H9 (cell line): ENCODE data around the gene PON1. TPM values are rescaled to one million over a fixed set of nuclear protein-coding genes. Genes with fewer than 3 reads are reported as not detected.

ENCODE experiments used
- DNase-seq: peaks from one replicate; pipeline ENCODE4 v3.0.0-alpha.2; 2017
- H2AFZ ChIP-seq: one replicate; pipeline ENCODE4 v1.6.1; 2013; ENCODE audit warnings: mild to moderate bottlenecking, low read length, control low read depth, moderate library complexity
- H2AK5ac ChIP-seq: 2 replicates; pipeline ENCODE4 v1.6.1; 2013; ENCODE audit warnings: low read length, control low read depth, mixed read lengths; ENCODE audit not compliant: insufficient read length
- H2BK120ac ChIP-seq: one replicate; pipeline ENCODE4 v1.6.1; 2013; ENCODE audit warnings: low read depth, mild to moderate bottlenecking, low read length, control low read depth, inconsistent platforms; ENCODE audit not compliant: poor library complexity, severe bottlenecking
- H2BK12ac ChIP-seq: 2 replicates; pipeline ENCODE4 v1.6.1; 2013; ENCODE audit warnings: low read length, control low read depth, mixed read lengths, low read depth; ENCODE audit not compliant: insufficient read length
- H2BK15ac ChIP-seq: 2 replicates; pipeline ENCODE4 v1.6.1; 2013; ENCODE audit warnings: low read depth, low read length, control low read depth
- H2BK20ac ChIP-seq: one replicate; pipeline ENCODE4 v1.6.1; 2013; ENCODE audit warnings: low read depth, mild to moderate bottlenecking, low read length, control low read depth, inconsistent platforms; ENCODE audit not compliant: poor library complexity, severe bottlenecking
- H2BK5ac ChIP-seq: 2 replicates; pipeline ENCODE4 v1.6.1; 2013; ENCODE audit warnings: low read length, control low read depth, mixed read lengths; ENCODE audit not compliant: insufficient read length
- H3K14ac ChIP-seq: 2 replicates; pipeline ENCODE4 v1.6.1; 2013; ENCODE audit warnings: low read length, control low read depth; ENCODE audit not compliant: insufficient read depth
- H3K18ac ChIP-seq: 2 replicates; pipeline ENCODE4 v1.6.1; 2013; ENCODE audit warnings: low read depth, mild to moderate bottlenecking, mixed read lengths, low read length, control low read depth; ENCODE audit not compliant: insufficient read length
- H3K23ac ChIP-seq: 2 replicates; pipeline ENCODE4 v1.6.1; 2013; ENCODE audit warnings: low read length, control low read depth, mixed read lengths, low read depth; ENCODE audit not compliant: insufficient read length
- H3K23me2 ChIP-seq: 2 replicates; pipeline ENCODE4 v1.6.1; 2013; ENCODE audit warnings: low read depth, mild to moderate bottlenecking, mixed read lengths, low read length, control low read depth; ENCODE audit not compliant: insufficient read length, poor library complexity, severe bottlenecking
- H3K27ac ChIP-seq: 2 replicates; pipeline ENCODE4 v1.5.1; 2013; ENCODE audit warnings: low read length, control low read depth, mixed read lengths, low read depth; ENCODE audit not compliant: insufficient read length
- H3K27me3 ChIP-seq: 2 replicates; pipeline ENCODE4 v1.6.1; 2013; ENCODE audit warnings: low read length, control low read depth, inconsistent platforms; ENCODE audit not compliant: insufficient read depth
- H3K4ac ChIP-seq: 2 replicates; pipeline ENCODE4 v1.6.1; 2013; ENCODE audit warnings: low read depth, mild to moderate bottlenecking, control low read depth, inconsistent platforms, low read length, moderate library complexity
- H3K4me1 ChIP-seq: 2 replicates; pipeline ENCODE4 v1.6.1; 2013; ENCODE audit warnings: low read length, control low read depth, inconsistent platforms; ENCODE audit not compliant: insufficient read depth
- H3K4me2 ChIP-seq: 2 replicates; pipeline ENCODE4 v1.6.1; 2013; ENCODE audit warnings: low read length, control low read depth, mixed read lengths; ENCODE audit not compliant: insufficient read length, insufficient read depth
- H3K56ac ChIP-seq: 2 replicates; pipeline ENCODE4 v1.6.1; 2013; ENCODE audit warnings: low read depth, mild to moderate bottlenecking, mixed read lengths, low read length, control low read depth; ENCODE audit not compliant: insufficient read length
- H3K79me1 ChIP-seq: 2 replicates; pipeline ENCODE4 v1.6.1; 2013; ENCODE audit warnings: low read depth, mild to moderate bottlenecking, moderate library complexity, low read length, control low read depth, inconsistent platforms; ENCODE audit not compliant: insufficient read depth, poor library complexity, severe bottlenecking
- H3K79me2 ChIP-seq: 2 replicates; pipeline ENCODE4 v1.6.1; 2013; ENCODE audit warnings: low read length, control low read depth, inconsistent platforms; ENCODE audit not compliant: insufficient read depth
- H3K9ac ChIP-seq: 2 replicates; pipeline ENCODE4 v1.6.1; 2013; ENCODE audit warnings: low read length, control low read depth, mixed read lengths; ENCODE audit not compliant: insufficient read length; ENCODE audit errors: extremely low read depth
- H3K9me3 ChIP-seq: one replicate; pipeline ENCODE4 v1.6.1; 2013; ENCODE audit warnings: low read depth, low read length, inconsistent platforms; ENCODE audit not compliant: control insufficient read depth
- H3T11ph ChIP-seq: one replicate; pipeline ENCODE4 v1.6.1; 2013; ENCODE audit warnings: mild to moderate bottlenecking, low read length, control low read depth, inconsistent platforms
- H4K20me1 ChIP-seq: one replicate; pipeline ENCODE4 v1.6.1; 2013; ENCODE audit not compliant: control insufficient read depth, insufficient read length, insufficient read depth
- H4K5ac ChIP-seq: 2 replicates; pipeline ENCODE4 v1.6.1; 2013; ENCODE audit warnings: low read depth, mild to moderate bottlenecking, mixed read lengths, low read length, control low read depth; ENCODE audit not compliant: insufficient read length
- H4K8ac ChIP-seq: replicated peaks from 2 replicates; pipeline ENCODE4 v1.6.1; 2013; ENCODE audit warnings: low read length, control low read depth, mixed read lengths, low read depth; ENCODE audit not compliant: insufficient read length
- H4K91ac ChIP-seq: 2 replicates; pipeline ENCODE4 v1.6.1; 2013; ENCODE audit warnings: low read depth, mild to moderate bottlenecking, moderate library complexity, mixed read lengths, low read length, control low read depth; ENCODE audit not compliant: insufficient read length
- H3K27ac Mint-ChIP-seq, 3 experiments: 2 replicates in 2 of 3; 3 replicates in 1 of 3; pipeline ENCODE4 v1.8.0; 2020 to 2021; ENCODE audit warnings: mixed read lengths in 3 of 3, mild to moderate bottlenecking in 1 of 3, moderate library complexity in 1 of 3
- H3K27me3 Mint-ChIP-seq: 2 replicates; pipeline ENCODE4 v1.8.0; 2021; ENCODE audit warnings: low read depth, mild to moderate bottlenecking, moderate library complexity, mixed read lengths
- H3K36me3 Mint-ChIP-seq, 3 experiments: 2 replicates in 2 of 3; 3 replicates in 1 of 3; pipeline ENCODE4 v1.8.0; 2020 to 2021; ENCODE audit warnings: low read depth in 3 of 3, mixed read lengths in 3 of 3; ENCODE audit not compliant: insufficient read depth in 1 of 3
- H3K4me1 Mint-ChIP-seq, 2 experiments: 2 replicates each; pipeline ENCODE4 v1.8.0; 2020; ENCODE audit warnings: mixed read lengths in 2 of 2
- H3K4me3 Mint-ChIP-seq, 2 experiments: 2 replicates in 1 of 2; 3 replicates in 1 of 2; pipeline ENCODE4 v1.8.0; 2020 to 2021; ENCODE audit warnings: mild to moderate bottlenecking in 2 of 2, mixed read lengths in 2 of 2, moderate library complexity in 1 of 2
- H3K9me3 Mint-ChIP-seq, 2 experiments: 2 replicates in 1 of 2; 3 replicates in 1 of 2; pipeline ENCODE4 v1.8.0; 2020; ENCODE audit warnings: mild to moderate bottlenecking in 2 of 2, mixed read lengths in 2 of 2, moderate library complexity in 1 of 2
- CTCF ChIP-seq: fragments of 200-600 bp; sonication (generic); conservative IDR thresholded peaks from 3 replicates; pipeline ENCODE4 v1.8.0; 2021; ENCODE audit warnings: antibody characterized with exemption, mild to moderate bottlenecking
- WGBS: extraction: QIAGEN DNeasy Blood & Tissue Kit; methylation state at CpG from one replicate; pipeline ENCODE4 v1.1.7; 2013; ENCODE audit warnings: missing lambda C conversion rate, low lambda C conversion rate, mixed read lengths; ENCODE audit not compliant: insufficient read length; ENCODE audit errors: extremely low coverage; 5-methylcytosine and 5-hydroxymethylcytosine counted together
- total RNA-seq: library from RNA; stranded (reverse); gene quantifications from 2 replicates; pipeline ENCODE4 v1.2.1, GENCODE V29; 2021

Gene PON1
- total RNA-seq, 1 experiment from 2014 or later: 0.90 TPM

DNA sequence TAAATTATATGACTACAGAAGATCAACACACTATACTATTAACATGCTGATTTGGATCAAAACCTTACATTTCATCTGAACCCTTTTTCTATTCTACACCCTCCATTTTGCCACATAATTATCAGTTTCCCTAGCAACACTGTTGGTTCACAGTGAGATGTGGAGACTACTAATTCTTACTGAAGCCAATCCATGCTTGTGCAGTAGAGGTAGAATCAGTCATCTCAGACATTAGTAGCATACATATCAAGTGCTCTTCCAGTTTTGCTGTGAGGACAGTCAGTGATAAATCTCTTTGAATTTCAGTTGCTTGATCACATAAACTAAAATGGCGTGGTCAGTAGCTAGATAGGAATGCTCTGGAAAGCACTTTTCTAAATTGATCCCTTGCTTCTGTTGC is 70.3 kb downstream of the PON1 start:
- H4K20me1 ChIP-seq: no peaks in the 10 kb centered on the region
- no peak overlapping the region for H3K27ac Mint-ChIP-seq
- no peak overlapping the region for H3K9ac ChIP-seq
- no peak for DNase-seq
- H3K23ac ChIP-seq: no peak overlapping the region
- peaks cover 0 to 10% (median 0%) of the 10 kb centered on the region in 3 experiments; a peak in 5 of 7 replicates for H3K36me3 Mint-ChIP-seq
- H3K56ac ChIP-seq: no peak overlapping the region
- H2BK15ac ChIP-seq: no peak overlapping the region
- no peaks in the 10 kb centered on the region for H3K9me3 Mint-ChIP-seq
- H3K4me1 ChIP-seq: no peaks in the 10 kb centered on the region
- H4K91ac ChIP-seq: no peak overlapping the region
- no peaks in the 10 kb centered on the region for H3K27me3 Mint-ChIP-seq
- no peak for TF ChIP-seq CTCF
- H3K79me2 ChIP-seq: no peaks in the 10 kb centered on the region
- H2AFZ ChIP-seq: no peak overlapping the region
- no peaks in the 10 kb centered on the region for H3K79me1 ChIP-seq
- no peaks in the 10 kb centered on the region for H3K9me3 ChIP-seq
- H3T11ph ChIP-seq: no peak overlapping the region
- H3K27ac ChIP-seq: no peak overlapping the region
- no CpG with 5 or more reads among the region's 1 CpG for WGBS
- no peak overlapping the region for H3K4me2 ChIP-seq
- H3K23me2 ChIP-seq: no peaks in the 10 kb centered on the region
- H3K4me3 Mint-ChIP-seq: no peak overlapping the region
- H3K18ac ChIP-seq: no peak overlapping the region
- H3K4me1 Mint-ChIP-seq: no peaks in the 10 kb centered on the region
- no peak overlapping the region for H3K4ac ChIP-seq
- H2BK12ac ChIP-seq: no peak overlapping the region
- no peak overlapping the region for H2BK120ac ChIP-seq
- H2BK5ac ChIP-seq: no peak overlapping the region
- H4K8ac ChIP-seq: no peak overlapping the region
- H4K5ac ChIP-seq: no peak overlapping the region
- H2BK20ac ChIP-seq: no peak overlapping the region
- H2AK5ac ChIP-seq: no peak overlapping the region
- no peak overlapping the region for H3K14ac ChIP-seq
- no peaks in the 10 kb centered on the region for H3K27me3 ChIP-seq
